DMS114 treated with DMSO at 0.1 percent for 48 hours (cell line): Measurements from ENCODE around the gene LRRC15.

Experiments
- DNase-seq: peaks from one replicate; lab custom pipeline; 2025; ENCODE audit not compliant: unreplicated experiment; lab: John Stamatoyannopoulos, UW

The LRRC15 gene

GRCh38 chr3:194336601-194337355 is 32.8 kb downstream of the LRRC15 start:
- no peak for DNase-seq

GRCh38 chr3:194333981-194334320 is 35.6 kb downstream of the LRRC15 start:
- DNase-seq, result no peak

GRCh38 chr3:194333212-194333980 is 36.1 kb downstream of the LRRC15 start:
- DNase-seq, result no peak

GRCh38 chr3:194332858-194333211 is 36.7 kb downstream of the LRRC15 start:
- no peak for DNase-seq

- DNase-seq, result no peak
Observed at GRCh38 chr3:194330579-194330978, 39.0 kb downstream of the LRRC15 start.

- DNase-seq, result no peak
Observed at GRCh38 chr3:194330160-194330559, 39.4 kb downstream of the LRRC15 start.

- DNase-seq, result no peak
Observed at GRCh38 chr3:194329583-194329965, 40.0 kb downstream of the LRRC15 start.

- DNase-seq, result no peak
Observed at GRCh38 chr3:194328942-194329582, 40.5 kb downstream of the LRRC15 start.

- no peak for DNase-seq
Observed at GRCh38 chr3:194328053-194328657, 41.4 kb downstream of the LRRC15 start.

- DNase-seq, result no peak
Observed at GRCh38 chr3:194327218-194328052, 42.1 kb downstream of the LRRC15 start.

GRCh38 chr3:194326968-194327217 is 42.6 kb downstream of the LRRC15 start:
- DNase-seq, result no peak

- no peak for DNase-seq
Observed at GRCh38 chr3:194326192-194326967, 43.2 kb downstream of the LRRC15 start.

GRCh38 chr3:194325424-194326153 is 44.0 kb downstream of the LRRC15 start:
- no peak for DNase-seq

- DNase-seq, result no peak
Observed at GRCh38 chr3:194324823-194325327, 44.7 kb downstream of the LRRC15 start.

GRCh38 chr3:194323785-194324735 is 45.5 kb downstream of the LRRC15 start:
- DNase-seq, result no peak

GRCh38 chr3:194322678-194323211 is 46.8 kb downstream of the LRRC15 start:
- DNase-seq, result no peak

- DNase-seq, result no peak
Observed at GRCh38 chr3:194321693-194322640, 47.6 kb downstream of the LRRC15 start.
